PFSK-1 (cell line): ENCODE results near the gene CFAP157.

ENCODE experiments used
- POLR2AphosphoS5 ChIP-seq: IDR thresholded peaks from 2 replicates; pipeline ENCODE4 v1.6.1; 2012; ENCODE audit warnings: low read depth, mild to moderate bottlenecking, control low read depth, low read length, moderate library complexity
- SIN3A ChIP-seq: IDR thresholded peaks from 2 replicates; pipeline ENCODE4 v1.6.1; 2012; ENCODE audit warnings: mild to moderate bottlenecking, low read length, moderate library complexity, borderline replicate concordance; ENCODE audit not compliant: insufficient read depth
- TAF1 ChIP-seq: IDR thresholded peaks from 2 replicates; pipeline ENCODE4 v1.6.1; 2012; ENCODE audit warnings: low read length, control low read depth, borderline replicate concordance; ENCODE audit not compliant: insufficient read depth
- TF ChIP-seq, protein P1 (sequence below), 2 experiments: IDR thresholded peaks; 2 replicates each; pipeline versions ENCODE4 v1.6.1 to v1.8.0; 2011 to 2012; ENCODE audit warnings: low read depth in 2 of 2, low read length in 2 of 2, control low read depth in 1 of 2, inconsistent platforms in 1 of 2, mild to moderate bottlenecking in 1 of 2, moderate library complexity in 1 of 2; ENCODE audit not compliant: insufficient read depth in 1 of 2

DNA sequence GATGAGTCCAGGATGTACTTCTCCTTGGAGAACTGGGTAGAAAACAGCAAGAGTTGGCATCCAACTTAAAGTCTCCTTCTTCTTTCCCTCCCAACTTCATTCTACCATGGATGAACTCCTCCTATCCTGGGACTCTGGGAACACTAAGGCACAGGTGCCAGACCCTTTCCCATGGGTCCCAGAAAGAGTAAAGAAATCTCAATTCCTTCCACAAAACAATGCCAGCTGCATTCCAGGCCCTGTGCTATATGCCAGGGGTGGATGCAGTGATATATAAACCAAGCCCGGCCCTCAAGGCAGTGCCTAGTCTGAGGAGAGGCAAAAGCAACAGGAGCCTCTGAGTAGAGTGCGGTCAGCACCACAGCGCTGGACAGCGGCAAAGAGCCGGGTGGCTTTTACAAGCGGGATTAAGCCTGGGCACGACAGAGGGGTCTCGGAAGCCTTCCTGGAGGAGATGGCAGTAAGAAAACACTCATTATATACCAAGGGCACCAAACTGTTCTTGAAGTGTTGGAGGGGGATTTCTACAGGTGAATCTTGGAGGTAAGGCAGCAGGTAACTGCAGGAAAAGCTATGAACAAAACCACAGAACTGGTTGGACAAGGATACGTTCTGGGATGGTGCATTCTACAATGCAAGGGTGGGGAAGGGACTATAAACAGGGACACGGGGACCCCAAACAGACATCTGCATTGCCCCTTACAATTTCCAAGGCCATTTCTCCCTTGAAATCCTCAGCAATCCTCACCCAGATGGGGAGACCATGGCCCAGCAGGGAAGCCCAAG lies 44.7 kb downstream of the CFAP157 start:
- no peak for TF ChIP-seq TAF1
- TF ChIP-seq POLR2AphosphoS5: no peak
- TF ChIP-seq SIN3A: peak; percentile 17; the same call in 1 of the 2 replicates
- TF ChIP-seq, protein P1, sequence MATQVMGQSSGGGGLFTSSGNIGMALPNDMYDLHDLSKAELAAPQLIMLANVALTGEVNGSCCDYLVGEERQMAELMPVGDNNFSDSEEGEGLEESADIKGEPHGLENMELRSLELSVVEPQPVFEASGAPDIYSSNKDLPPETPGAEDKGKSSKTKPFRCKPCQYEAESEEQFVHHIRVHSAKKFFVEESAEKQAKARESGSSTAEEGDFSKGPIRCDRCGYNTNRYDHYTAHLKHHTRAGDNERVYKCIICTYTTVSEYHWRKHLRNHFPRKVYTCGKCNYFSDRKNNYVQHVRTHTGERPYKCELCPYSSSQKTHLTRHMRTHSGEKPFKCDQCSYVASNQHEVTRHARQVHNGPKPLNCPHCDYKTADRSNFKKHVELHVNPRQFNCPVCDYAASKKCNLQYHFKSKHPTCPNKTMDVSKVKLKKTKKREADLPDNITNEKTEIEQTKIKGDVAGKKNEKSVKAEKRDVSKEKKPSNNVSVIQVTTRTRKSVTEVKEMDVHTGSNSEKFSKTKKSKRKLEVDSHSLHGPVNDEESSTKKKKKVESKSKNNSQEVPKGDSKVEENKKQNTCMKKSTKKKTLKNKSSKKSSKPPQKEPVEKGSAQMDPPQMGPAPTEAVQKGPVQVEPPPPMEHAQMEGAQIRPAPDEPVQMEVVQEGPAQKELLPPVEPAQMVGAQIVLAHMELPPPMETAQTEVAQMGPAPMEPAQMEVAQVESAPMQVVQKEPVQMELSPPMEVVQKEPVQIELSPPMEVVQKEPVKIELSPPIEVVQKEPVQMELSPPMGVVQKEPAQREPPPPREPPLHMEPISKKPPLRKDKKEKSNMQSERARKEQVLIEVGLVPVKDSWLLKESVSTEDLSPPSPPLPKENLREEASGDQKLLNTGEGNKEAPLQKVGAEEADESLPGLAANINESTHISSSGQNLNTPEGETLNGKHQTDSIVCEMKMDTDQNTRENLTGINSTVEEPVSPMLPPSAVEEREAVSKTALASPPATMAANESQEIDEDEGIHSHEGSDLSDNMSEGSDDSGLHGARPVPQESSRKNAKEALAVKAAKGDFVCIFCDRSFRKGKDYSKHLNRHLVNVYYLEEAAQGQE (IDR thresholded peaks at IDR 0.05; ENCODE audit: insufficient read depth in 1 of 2, low read depth in 2 of 2, low read length in 2 of 2): peak; percentile 96 to 97
